HG03103 (cell line): ENCODE measurements around the gene GET4.

Experiments used
- ATAC-seq: cut with Tn5 transposase; IDR thresholded peaks from one replicate; pipeline ENCODE4 v1.9.1; 2021; ENCODE audit warnings: low read depth; ENCODE audit not compliant: unreplicated experiment

The GET4 gene

DNA sequence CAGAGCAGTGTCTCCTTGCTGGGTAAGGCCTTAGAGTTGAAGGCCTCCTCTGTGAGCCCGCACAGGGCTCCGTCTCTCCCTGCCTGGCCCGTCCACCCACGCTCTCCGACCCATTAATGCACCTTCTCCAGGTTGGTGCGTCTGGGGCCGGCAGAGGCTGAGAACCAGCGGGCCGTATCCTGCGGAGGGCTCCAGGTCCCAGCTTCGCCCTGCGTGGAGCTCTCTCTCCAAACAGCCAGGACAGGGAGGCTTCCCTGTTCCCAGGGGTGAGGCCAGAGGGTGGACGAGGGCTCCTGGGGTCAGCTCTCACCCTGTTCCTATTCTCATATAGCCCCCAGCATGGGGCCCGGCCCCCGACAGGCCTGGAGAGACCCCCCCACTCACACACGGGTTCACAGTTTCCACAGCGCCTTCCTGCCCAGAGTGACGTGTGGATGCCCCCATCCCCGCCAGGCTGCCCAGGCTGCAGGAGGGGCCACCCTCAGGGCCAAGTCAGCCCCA is 34.6 kb downstream of the GET4 start:
- ATAC-seq = no peak

DNA sequence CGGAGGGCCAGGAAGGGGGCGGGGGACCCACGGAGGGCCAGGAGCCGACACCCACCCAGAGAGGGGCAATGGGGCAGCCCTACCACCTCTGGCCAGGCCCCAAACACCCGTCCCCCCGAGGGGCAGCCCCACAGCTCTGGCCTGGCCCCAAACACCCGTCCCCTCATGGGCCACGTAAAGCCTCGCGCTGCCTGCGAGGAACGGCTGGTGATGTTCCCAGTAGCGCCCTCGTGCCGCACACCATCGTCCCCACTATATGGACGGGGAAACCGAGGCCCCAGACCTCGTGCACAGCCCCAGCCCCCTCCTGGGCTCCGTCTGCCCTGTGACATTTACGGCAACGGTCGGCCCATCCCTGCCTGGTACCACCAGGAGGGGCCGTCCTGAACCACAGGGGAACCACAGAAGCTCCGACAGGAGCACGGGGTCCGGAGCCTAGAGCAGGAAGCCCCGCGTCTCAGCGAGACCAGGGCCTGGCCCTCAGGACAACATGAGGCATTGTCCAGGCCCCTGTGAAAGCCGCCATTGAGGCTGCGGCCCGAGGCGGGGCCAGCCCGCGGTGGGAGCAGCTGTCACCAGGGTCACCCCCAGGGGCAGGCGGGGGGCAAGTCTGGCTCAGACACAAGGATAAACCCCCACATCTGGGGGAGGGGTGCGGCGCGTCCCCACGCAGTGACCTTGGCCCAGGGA is 35.6 kb downstream of the GET4 start:
- ATAC-seq = no peak

DNA sequence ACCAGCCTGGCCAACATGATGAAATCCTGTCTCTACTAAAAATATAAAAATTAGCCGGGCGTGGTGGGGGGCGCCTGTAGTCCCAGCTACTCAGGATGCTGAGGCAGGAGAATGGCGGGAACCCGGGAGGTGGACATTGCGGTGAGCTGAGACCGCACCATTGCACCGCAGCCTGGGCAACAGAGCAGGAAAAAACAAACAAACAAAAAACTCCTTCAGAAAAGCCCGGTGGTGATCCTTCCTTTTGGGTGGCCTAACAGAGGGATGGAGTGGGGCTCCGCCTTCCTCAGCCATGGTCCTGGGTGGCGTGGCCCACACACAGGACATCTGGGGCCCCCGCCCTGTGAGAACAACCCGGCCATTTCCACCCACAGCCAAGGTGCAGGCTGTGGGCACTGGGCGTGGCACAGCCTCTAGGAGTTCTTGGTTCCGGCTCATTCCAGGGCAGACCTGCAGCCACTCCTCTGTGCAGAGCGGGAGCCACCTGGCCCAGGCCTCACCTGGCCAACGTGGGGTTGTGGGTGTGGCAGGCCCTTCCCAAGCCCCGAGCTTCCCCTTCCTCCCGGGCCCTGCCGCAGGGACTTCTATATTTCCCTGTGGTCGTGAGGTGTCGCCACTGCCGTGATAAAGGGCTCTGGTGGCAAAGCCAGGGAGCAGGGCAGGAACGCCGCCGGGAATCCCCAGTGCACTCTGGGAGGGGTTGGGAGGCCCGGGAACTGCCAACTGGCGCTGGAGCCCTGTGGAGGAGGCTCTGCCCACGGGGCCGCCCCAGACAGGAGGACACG is 37.6 kb downstream of the GET4 start:
- no peak for ATAC-seq

DNA sequence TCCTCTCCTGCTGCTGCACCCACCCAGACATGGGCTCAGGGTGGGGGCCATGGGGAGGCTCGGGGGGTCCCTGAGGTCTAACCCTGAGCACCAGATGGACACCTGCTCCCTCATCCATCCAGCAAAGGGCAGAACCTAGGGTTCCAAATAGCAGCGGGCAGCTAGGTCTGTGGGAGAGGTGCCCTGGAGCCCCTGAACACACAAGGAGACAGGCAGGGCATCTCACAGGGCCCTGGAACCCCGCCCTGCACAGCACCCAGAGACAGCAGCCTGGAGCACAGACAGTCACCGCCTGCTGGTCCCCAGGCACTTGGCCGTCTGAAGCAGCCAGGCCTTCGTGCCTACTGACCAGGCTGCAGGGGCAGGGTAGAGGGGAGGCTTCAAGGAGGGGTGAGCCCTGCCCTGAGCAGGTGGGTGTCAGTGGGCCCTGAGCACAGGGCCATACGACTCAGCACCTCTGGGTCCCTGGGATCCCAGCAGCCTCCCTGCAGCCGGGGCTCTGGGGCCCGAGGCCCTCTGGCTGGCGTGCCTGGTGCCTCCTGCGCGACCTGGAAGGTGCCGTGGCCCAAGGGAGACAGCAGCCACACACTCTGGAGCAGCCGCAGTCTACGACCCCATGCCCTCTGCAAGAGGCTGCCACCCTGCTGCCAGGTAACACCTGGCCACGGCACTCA is 38.3 kb downstream of the GET4 start:
- no peak for ATAC-seq

DNA sequence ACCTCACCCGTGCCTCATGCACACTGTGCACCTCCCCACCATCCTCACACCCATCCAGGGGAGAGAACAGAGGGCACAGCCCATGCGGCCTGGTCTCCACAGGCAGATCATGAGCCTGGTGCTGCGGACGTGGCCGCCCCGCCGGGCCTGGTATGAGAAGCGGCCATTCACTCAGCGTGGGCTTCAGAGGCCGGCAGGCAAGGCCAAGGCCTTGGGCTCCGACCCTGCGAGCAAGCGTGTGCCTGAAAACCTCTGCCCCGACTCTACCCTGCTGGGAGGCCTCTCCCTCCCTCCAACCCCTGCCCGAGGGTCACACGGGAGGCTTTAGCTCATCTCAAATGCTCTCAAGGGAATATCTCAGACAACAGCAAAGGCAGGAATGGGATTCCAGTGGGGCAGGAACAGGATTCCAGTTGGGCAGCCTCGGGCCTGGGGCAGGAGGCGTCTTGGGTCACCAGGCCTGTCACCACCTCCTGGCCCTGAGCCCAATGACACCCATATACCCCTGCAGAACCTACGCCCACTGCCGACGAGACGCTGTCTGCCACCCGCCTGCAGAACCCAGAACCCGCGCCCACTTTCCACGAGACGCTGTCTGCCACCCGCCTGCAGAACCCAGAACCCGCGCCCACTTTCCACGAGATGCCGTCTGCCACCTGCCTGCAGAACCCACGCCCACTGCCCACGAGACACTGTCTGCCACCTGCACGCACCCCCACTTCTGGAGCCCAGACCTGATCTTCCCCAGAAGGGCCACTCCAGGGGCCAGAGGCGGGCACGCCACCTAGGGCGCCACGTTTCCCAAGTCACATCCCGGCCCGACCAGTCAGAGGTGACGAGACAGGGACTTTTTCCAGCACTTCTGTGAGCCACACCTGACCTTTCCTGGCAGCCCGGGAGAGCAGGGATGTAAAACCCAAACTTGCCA is 39.2 kb downstream of the GET4 start:
- ATAC-seq = no peak

DNA sequence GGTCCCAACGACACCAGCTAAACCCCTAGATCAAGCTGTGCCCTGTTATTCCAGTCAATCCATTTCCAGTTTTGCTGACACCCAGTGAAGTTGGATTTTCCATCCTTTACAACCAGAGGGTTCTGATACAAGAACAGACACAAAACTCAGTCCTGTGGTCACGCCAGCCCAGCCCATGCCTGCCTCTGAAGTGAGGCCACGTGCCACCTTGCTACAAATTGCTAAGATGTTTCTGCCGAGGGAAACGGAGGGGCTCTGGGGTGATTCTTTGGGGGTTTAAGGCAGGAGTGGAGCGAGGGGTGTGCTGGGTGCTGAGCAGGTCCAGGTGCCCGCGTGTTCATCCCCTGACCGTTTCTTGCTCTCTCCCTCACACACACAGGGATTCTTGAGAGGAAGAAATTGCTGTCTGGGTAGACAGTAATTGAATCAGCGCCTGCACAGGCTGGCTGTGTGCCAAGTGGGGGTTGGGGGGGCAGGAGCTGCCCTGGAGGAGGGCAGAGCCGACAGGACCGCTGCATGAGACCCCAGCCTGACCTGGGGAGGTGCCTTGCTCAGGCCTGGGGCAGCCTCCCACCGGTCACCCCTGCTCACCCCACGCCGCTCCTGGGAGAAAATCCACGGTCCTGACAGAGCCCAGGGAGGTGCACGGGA is 40.1 kb downstream of the GET4 start:
- no peak for ATAC-seq

DNA sequence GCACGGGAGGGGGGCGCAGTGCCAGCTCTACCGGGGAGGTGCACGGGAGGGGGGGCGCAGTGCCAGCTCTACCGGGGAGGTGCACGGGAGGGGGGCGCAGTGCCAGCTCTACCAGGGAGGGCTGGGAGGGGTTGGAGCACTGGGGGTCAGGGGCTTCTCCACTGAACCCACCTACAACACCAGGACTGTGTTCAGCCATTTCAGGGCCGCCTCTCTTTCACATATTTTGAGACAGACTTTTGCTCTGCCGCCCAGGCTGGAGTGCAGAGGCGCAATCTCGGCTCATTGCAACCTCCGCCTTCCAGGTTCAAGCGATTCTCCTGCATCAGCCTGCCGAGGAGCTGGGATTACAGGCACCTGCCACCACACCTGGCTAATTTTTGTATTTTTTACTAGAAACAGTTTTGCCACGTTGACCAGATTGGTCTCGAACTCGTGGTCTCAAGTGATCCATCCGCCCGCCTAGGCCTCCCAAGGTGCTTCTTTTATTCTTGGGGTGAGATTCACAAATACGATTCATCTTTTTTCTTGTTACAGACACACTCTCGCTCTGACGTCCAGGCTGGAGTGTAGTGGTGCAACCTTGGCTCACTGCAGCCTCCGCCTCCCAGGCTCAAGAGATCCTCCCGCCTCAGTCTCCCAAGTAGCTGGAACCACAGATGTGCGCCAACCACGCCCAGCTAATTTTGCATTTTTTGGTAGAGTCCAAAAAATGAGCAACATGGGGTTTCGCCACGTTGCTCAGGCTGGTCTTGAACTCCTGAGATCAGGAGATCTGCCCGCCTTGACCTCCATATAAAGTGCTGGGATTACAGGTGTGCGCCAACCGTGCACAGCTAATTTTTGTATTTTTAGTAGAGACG is 41.1 kb downstream of the GET4 start:
- ATAC-seq = no peak

DNA sequence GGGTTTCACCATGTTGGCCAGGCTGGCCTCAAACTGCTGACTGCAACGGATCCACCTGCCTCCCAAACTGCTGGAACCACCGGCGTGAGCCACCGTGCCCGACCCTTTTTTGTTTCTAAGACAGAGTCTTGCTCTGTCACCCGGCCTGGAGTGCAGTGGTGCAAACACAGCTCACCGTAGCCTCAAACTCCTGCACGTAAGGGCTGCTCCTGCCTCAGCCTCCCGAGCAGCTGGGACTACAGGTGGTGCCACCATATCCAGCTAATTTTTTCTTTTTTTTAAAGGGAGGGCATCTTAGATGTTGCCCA is 41.7 kb downstream of the GET4 start:
- ATAC-seq = no peak

DNA sequence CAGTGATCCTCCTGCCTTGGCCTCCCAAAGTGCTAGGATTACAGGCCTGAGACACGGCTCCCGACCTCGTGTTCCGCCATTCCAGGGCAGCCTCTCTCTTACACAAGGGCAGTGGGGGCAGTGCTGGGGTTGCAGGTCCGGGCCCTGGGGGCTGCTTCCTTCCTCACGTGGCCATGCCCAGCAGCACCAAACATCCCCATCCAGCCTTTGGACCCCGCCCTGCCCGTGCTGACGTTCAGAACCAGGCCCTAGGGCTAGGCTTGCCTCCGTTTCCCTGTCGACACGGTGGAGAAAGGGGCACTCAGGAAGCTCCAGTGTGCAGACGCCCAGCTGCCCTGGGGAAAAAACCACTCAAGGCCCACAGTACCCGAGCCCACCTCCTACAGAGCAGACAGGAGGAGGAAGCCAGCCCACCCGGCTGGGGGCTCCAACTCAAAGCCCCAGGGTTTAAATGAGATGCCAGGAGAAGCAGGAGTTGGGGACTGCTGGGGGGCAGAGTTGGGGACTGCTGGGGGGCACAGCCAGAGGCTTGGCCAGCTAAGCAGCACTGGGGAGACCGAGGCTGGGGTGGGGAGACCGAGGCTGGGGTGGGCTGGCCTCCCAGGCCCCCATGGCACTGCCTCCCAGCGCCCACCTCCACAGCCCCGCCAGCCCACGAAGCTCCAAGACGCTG is 42.2 kb downstream of the GET4 start:
- ATAC-seq = no peak

DNA sequence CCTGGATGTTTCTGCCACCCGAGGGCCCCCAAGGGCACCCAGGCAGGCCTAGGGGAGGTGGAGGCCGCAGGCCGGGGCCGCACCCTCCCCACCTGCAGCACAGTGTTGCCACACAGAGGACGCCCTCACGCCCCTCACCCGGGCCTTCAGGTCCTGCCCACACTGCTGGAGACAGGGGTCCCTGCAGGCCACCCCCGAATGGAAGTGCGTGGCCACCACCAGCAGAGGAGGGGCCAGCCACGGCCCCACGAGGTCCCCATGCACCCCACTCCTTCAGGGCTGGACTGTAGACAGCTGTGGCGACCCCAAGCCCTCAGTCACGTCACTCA is 42.7 kb downstream of the GET4 start:
- ATAC-seq = no peak

DNA sequence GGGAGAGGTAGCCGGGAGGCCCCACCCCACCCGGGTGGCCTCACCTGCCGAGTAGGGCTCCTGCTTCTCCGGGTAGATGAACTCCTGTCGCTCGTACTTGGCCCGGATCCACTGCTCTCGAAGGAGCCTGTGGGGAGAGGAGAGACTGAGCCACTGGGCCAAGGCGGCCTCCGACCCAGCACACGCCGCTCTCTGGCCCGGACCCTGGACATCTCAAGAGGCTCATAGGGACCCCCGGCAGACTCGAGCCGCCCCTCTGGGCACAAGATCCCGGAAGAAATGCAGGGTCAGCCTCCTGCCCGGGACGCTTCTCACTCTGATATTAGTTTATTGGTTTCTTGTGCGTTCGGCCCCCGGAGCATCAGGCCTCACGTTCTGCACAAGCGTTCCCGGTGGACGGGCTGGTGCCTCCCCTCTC is 43.6 kb downstream of the GET4 start:
- no peak for ATAC-seq

DNA sequence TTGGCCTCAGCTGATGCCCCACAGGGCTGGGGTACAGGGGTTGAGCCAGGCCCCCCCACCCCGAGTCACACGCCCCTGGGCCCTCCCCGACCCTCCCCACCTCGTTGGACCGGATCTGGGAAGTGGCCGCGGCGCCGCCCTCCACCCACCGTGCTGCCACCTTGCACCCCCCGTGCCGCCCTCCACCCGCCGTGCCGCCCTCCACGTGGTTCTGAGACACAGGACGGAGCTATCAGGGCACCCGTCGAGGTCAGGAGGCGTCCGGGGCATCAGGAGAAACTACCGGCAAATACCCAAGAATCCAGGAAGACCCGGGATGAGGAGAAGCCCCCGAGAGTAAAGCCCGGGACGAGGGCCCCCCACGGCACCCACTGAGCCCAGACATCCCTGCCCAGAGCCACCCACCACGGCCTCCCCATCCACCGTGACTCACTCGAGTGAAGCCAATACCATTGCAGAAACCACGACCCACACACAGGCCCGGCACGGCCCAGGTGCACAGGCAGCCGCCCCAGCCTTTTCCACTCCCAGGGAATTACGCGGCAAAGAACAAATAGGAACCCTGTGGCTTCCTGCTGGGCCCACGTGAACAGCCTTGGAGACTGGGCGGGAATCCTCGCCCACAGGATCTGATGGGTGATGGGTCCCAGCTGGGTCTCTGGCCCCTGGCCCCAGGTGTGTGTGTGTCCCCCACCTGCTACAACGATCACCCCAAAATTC is 44.2 kb downstream of the GET4 start:
- no peak for ATAC-seq

DNA sequence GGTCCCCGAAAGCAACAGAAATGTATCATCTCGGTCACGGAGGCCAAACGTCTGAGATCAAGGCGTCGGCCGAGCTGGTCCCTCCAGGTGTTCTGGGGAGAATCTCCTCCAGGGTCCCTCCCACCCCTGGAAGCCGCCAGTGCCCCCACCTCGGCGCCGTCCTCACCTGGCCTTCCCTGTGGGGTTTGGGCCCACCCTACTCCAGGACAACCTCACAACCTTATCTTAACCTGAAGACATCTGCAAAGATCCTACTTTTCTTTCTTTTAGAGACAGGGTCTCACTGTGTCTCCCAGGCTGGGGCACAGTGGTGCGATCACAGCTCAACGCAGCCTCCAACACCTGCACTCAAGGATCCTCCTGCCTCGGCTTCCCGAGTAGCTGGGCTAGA is 44.7 kb downstream of the GET4 start:
- no peak for ATAC-seq

DNA sequence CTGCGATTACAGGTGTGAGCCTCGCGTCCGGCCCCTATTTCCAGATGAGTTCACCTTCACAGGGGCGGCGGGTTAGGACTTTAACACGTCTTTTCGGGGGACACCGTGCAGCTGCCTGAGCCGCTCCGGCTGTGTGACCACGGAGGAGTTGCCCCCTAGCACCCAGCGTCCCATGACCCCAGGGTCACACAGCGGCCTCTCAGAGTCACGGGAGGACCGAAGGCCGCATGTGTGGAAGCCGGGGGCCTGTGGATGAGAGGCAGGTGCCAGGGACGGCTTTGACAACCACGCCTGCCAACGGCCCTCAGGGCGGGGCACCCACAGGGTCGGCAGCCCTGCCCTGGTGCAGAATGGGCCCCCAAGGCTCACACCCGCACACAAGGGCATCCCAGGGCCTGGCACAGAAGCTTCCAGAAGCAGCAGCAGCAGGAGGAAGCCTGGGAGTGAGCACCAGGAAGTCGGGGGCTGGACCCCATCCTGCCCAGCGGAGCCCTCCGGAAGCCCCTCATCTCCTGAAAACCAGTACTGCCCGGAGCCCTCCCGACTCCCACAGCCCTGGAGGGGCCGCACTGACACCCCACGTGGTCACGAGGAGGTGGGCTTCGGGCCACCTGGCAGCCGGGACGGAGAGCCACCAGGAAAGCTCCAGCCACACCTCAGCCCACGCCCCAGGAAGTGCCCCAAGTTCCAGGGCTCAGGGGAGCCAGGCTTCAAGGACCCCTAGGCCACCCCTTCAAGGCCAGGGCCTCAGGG is 45.4 kb downstream of the GET4 start:
- no peak for ATAC-seq

DNA sequence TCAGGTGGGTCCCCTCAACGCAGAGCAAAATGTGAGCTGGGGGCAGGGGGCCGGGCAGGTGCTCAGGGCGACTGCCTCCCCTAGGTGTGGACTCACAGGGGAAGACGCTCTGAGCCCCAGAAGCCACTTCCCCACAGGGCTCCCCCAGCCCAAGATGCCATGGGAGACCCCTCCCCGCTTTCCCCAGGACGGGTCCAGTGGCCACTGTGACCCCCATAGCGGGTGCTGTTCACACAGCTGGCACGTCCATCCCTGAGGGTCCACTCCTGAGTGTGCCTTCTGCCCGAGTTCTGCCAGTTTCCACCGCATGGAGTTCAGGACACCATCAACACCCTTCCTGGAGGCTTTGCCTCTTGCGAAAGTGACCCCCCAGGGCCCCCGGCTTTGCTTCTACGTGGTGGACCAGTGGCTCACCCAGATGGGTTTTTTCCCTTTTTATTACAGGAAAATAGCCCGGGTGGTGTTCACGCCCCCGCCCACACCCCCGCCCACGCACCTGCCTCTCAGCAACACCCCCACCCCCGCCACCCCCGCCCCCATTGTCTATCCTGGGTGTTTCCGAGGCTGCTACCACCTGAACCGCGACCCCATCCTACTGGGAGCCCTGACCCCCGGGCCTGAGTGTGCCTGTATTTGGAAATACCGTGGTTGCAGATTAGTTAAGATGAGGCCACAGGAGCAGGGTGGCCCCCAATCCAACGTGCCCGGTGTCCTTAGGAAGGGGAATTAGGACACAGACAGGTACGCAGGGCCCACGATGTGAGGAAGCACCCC is 46.2 kb downstream of the GET4 start:
- no peak for ATAC-seq

DNA sequence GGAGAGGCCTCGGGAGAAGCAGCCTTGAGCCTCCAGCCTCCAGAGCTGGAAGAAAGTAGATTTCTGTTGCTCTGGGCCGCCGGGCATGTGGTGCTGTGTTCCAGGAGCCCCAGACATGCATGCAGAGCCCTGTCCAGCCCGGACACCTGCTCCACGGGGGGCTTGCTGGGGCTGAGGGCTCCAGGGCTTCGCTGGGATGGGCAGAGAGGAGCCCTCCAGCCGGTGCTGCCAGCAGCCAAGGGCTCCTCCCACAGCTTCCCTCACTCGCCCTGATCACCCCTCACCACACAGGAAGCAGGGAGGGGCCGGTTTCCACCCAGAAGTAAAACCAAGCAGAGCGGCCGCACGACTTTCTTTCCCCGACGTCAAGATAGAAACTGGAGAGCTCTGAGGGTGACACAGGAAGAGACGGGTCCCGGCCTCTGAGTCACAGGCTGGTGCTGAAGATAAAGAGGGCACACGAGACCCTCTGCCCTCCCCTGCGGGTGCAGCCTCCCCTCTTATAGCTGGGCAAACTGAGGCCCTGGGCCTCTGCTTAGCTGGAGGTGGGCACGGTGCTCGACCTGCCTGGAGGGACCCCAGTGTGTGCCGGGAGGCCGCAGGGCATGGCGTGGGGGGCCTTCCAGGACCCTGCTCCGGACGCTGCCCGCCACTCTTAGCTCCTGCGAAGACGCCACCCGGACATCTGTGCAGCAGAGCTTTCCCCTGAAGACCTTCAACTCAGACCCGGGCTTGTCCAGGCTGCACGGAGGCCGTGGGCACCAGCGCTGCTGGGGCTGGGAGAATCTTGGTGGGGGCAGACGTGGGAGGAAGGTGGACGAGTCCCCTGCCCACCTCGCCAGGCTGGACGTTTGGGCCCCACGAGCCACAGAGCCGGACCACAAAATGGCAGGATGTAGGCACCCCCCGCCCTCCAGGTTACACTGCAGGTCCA is 47.0 kb downstream of the GET4 start:
- peak; percentile 81 for ATAC-seq
